PC-9 (cell line): Measurements from ENCODE around the gene RHOC. TPM values are rescaled to one million over a fixed set of nuclear protein-coding genes. Genes with fewer than 3 reads are reported as not detected.

Experiments
- BruUV-seq: library from RNA; stranded (reverse); fragments of 400-500 nt; replicated peaks from 2 replicates; lab custom pipeline; 2021; lab: Mats Ljungman, UMichigan
- CTCF ChIA-PET: fragments of 300-600 bp; sonication (Branson Sonifier 250); formaldehyde crosslinking; loops from one replicate; lab custom pipeline; 2022; ENCODE audit warnings: antibody characterized with exemption; lab: Charles Lee
- POLR2A ChIA-PET: fragments of 300-600 bp; sonication (Branson Sonifier 250); formaldehyde crosslinking; loops from one replicate; lab custom pipeline; 2022; ENCODE audit warnings: antibody characterized with exemption; ENCODE audit not compliant: unreplicated experiment; lab: Charles Lee
- DNase-seq, 2 experiments: peaks; one replicate each; pipeline versions ENCODE4 v3.0.0 to v3.0.0-alpha.2; 2015 to 2022; ENCODE audit warnings: mixed read lengths in 1 of 2
- H2AFZ ChIP-seq: fragments of 200-600 bp; sonication (generic); 2 replicates; pipeline ENCODE4 v1.8.1; 2017; ENCODE audit warnings: antibody characterized with exemption
- H3F3A ChIP-seq: fragments of 200-600 bp; sonication (generic); 2 replicates; pipeline ENCODE4 v1.8.1; 2017; ENCODE audit warnings: antibody characterized with exemption, mild to moderate bottlenecking, low read depth; ENCODE audit not compliant: insufficient read depth
- H3K27ac ChIP-seq: fragments of 200-600 bp; sonication (generic); 2 replicates; pipeline ENCODE4 v1.6.1; 2016; ENCODE audit warnings: mixed run types
- H3K27me3 ChIP-seq: fragments of 200-600 bp; sonication (generic); 2 replicates; pipeline ENCODE4 v1.6.1; 2016; ENCODE audit warnings: low read depth, mixed run types; ENCODE audit not compliant: insufficient read depth
- H3K36me3 ChIP-seq: fragments of 200-600 bp; sonication (generic); 2 replicates; pipeline ENCODE4 v1.6.1; 2016; ENCODE audit warnings: low read depth, mixed run types
- H3K4me1 ChIP-seq: fragments of 200-600 bp; sonication (generic); replicated peaks from 2 replicates; pipeline ENCODE4 v1.6.1; 2016; ENCODE audit warnings: mixed run types; ENCODE audit not compliant: insufficient read depth
- H3K4me2 ChIP-seq: fragments of 200-600 bp; sonication (generic); 2 replicates; pipeline ENCODE4 v1.6.1; 2017; ENCODE audit warnings: mixed run types
- H3K4me3 ChIP-seq: fragments of 200-600 bp; sonication (generic); 2 replicates; pipeline ENCODE4 v1.6.1; 2016; ENCODE audit warnings: mixed run types
- H3K79me2 ChIP-seq: fragments of 200-600 bp; sonication (generic); 2 replicates; pipeline ENCODE4 v1.6.1; 2017; ENCODE audit warnings: low read depth, mixed run types
- H3K9me2 ChIP-seq: fragments of 200-600 bp; sonication (generic); 2 replicates; pipeline ENCODE4 v1.8.1; 2017; ENCODE audit warnings: mild to moderate bottlenecking; ENCODE audit not compliant: insufficient read depth
- H3K9me3 ChIP-seq: fragments of 200-600 bp; sonication (generic); 2 replicates; pipeline ENCODE4 v1.8.1; 2016; ENCODE audit warnings: low read depth; ENCODE audit not compliant: insufficient read depth
- H4K20me1 ChIP-seq: fragments of 200-600 bp; sonication (generic); 2 replicates; pipeline ENCODE4 v1.8.1; 2017; ENCODE audit not compliant: insufficient read depth
- CTCF ChIP-seq: fragments of 200-600 bp; sonication (generic); conservative IDR thresholded peaks from 2 replicates; pipeline ENCODE4 v1.6.1; 2017; ENCODE audit warnings: mixed run types, antibody characterized with exemption, mild to moderate bottlenecking, moderate library complexity
- EZH2 ChIP-seq: fragments of 200-600 bp; sonication (generic); IDR thresholded peaks from 2 replicates; pipeline ENCODE4 v1.8.0; 2017; ENCODE audit warnings: antibody characterized with exemption, low read depth
- intact Hi-C: fragments of 100-400 bp; cut with micrococcal nuclease; formaldehyde crosslinking; loops from one replicate; pipeline ENCODE4 v1.10.0; 2022; ENCODE audit not compliant: unreplicated experiment
- total RNA-seq: library from RNA; stranded (reverse); gene quantifications from 2 replicates; pipeline ENCODE4 v1.2.3, GENCODE V29; 2021

Gene RHOC
- total RNA-seq, 1 experiment from 2014 or later, result 200 TPM

GRCh38 chr1:112717263-112717873 lies 10.4 kb upstream of the RHOC start:
- Histone ChIP-seq H3F3A (peaks cover 14% of the 10 kb centered on the region), H3K4me3 (no peak overlapping the region), H3K79me2 (no peaks in the 10 kb centered on the region), H3K27me3 (no peaks in the 10 kb centered on the region), H3K27ac (no peak overlapping the region), H3K9me2 (no peaks in the 10 kb centered on the region), H3K4me2 (no peak overlapping the region), H3K36me3 (no peaks in the 10 kb centered on the region), H3K9me3 (no peaks in the 10 kb centered on the region), H2AFZ (no peak overlapping the region), H4K20me1 (no peaks in the 10 kb centered on the region), H3K4me1 (peaks cover 18% of the 10 kb centered on the region)
- no peak for DNase-seq
- TF ChIP-seq EZH2, result no peak
- no peak for TF ChIP-seq CTCF
- BruUV-seq, result no TSS peak
- ChIA-PET CTCF (interaction anchor here (2.7 to 3.4 kb wide), 2 partner anchors 87 to 355 kb away, joined by 15 to 25 read pairs; partner anchors contain the start of gene LRIG2), POLR2A (no interaction called here)
- intact Hi-C loops, result loop anchor here (5.0 kb wide), 5 partner anchors 150 to 960 kb away; partner anchors contain the start of genes MAGI3 and SLC16A1

- Histone ChIP-seq H3K36me3 (no peaks in the 10 kb centered on the region), H2AFZ (peak overlapping the region; percentile 76), H3K9me2 (no peaks in the 10 kb centered on the region), H3F3A (peaks cover 11% of the 10 kb centered on the region), H3K27me3 (no peaks in the 10 kb centered on the region), H3K9me3 (no peaks in the 10 kb centered on the region), H3K27ac (no peak overlapping the region), H3K4me1 (peaks cover 18% of the 10 kb centered on the region), H4K20me1 (no peaks in the 10 kb centered on the region), H3K79me2 (no peaks in the 10 kb centered on the region), H3K4me2 (peak overlapping the region; percentile 97), H3K4me3 (peak overlapping the region; percentile 85)
- BruUV-seq, result no TSS peak
- intact Hi-C loops, result loop anchor here (1.0 to 5.0 kb wide), 6 partner anchors 151 to 961 kb away; partner anchors contain the start of genes MAGI3 and SLC16A1
- ChIA-PET POLR2A (interaction anchor here (0.8 kb wide), 1 partner anchor 356 kb away, joined by 3 read pairs; no protein-coding TSS in a partner anchor), CTCF (interaction anchor here (0.5 to 3.4 kb wide), 7 partner anchors 10 to 357 kb away, joined by 3 to 25 read pairs (median 12); partner anchors contain the start of gene LRIG2)
- peak; percentile 99 for TF ChIP-seq CTCF
- TF ChIP-seq EZH2, result no peak
- DNase-seq, result peak; percentile 83 to 85
Observed at GRCh38 chr1:112716133-112716720, 9.3 kb upstream of the RHOC start.

- Histone ChIP-seq H3K9me3 (no peaks in the 10 kb centered on the region), H4K20me1 (no peaks in the 10 kb centered on the region), H3K4me1 (peaks cover 18% of the 10 kb centered on the region), H3K4me2 (peak within 1 kb of the TSS; percentile 97), H3F3A (peaks cover 11% of the 10 kb centered on the region), H3K9me2 (no peaks in the 10 kb centered on the region), H3K27ac (no peak within 1 kb of the TSS), H3K36me3 (no peaks in the 10 kb centered on the region), H3K27me3 (no peaks in the 10 kb centered on the region), H3K4me3 (peak within 1 kb of the TSS; percentile 85), H2AFZ (peak within 1 kb of the TSS; percentile 95), H3K79me2 (no peaks in the 10 kb centered on the region)
- DNase-seq, result peak; percentile 92 to 99
- TSS peak; percentile 50 for BruUV-seq
- CTCF ChIA-PET, result interaction anchor here (0.5 to 3.4 kb wide), 13 partner anchors 11 to 1393 kb away, joined by 3 to 25 read pairs (median 4); partner anchors contain the start of gene LRIG2
- intact Hi-C loops, result loop anchor here (1.0 to 5.0 kb wide), 7 partner anchors 152 to 962 kb away; partner anchors contain the start of genes MAGI3 and SLC16A1
- POLR2A ChIA-PET, result interaction anchor here (0.5 to 1.1 kb wide), 9 partner anchors 47 to 1097 kb away, joined by 3 to 24 read pairs (median 4); partner anchors contain the start of gene RSBN1
- TF ChIP-seq EZH2, result no peak
- TF ChIP-seq CTCF, result no peak
Observed at GRCh38 chr1:112715264-112716053, 8.5 kb upstream of the RHOC start, which contains the start of gene PPM1J. Gene PPM1J (minus strand): TSS chr1:112715332. CDS start chr1:112715301, 31 bp downstream.
